Body of pancreas (tissue), 4 donors: Measurements from ENCODE around the gene DMRT1.

Experiments used
- POLR2A ChIP-seq, 3 donors: fragments of 450-650 bp; IDR thresholded peaks; one replicate each; pipeline ENCODE4 v1.6.1; 2016; ENCODE audit warnings: antibody characterized with exemption in 3 of 3, mild to moderate bottlenecking in 2 of 3
- TF ChIP-seq, protein P1 (sequence below), 7 experiments: fragments of 450-650 bp in 4 of 7; fragments of 200-600 bp in 3 of 7; sonication (generic) in 3 of 7; IDR thresholded peaks; one replicate each; pipeline ENCODE4 v1.5.1; 2016 to 2019; ENCODE audit warnings: antibody characterized with exemption in 7 of 7

DNA sequence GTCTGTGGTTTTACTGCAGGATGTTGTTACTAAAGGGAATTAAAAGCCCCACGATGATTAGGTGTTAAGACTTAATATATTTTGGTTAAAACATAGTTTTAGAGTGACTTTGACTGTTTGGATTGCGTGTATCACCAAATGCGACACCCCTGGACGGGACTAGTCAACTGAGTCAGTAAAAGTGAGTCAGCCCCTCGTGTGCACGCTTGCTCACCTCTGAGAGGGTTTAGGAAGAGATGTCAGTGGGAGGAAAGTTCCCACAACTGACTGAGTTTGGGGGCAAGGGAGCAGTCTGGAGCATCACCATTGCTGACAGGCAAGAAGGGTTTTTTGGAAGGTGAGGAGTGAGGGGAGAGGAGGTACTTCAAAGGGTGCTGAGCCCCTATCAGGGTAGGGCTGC, 120.5 kb downstream of the DMRT1 start:
- TF ChIP-seq, protein P1, sequence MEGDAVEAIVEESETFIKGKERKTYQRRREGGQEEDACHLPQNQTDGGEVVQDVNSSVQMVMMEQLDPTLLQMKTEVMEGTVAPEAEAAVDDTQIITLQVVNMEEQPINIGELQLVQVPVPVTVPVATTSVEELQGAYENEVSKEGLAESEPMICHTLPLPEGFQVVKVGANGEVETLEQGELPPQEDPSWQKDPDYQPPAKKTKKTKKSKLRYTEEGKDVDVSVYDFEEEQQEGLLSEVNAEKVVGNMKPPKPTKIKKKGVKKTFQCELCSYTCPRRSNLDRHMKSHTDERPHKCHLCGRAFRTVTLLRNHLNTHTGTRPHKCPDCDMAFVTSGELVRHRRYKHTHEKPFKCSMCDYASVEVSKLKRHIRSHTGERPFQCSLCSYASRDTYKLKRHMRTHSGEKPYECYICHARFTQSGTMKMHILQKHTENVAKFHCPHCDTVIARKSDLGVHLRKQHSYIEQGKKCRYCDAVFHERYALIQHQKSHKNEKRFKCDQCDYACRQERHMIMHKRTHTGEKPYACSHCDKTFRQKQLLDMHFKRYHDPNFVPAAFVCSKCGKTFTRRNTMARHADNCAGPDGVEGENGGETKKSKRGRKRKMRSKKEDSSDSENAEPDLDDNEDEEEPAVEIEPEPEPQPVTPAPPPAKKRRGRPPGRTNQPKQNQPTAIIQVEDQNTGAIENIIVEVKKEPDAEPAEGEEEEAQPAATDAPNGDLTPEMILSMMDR (IDR thresholded peaks at IDR 0.05), result no peak
- no peak for TF ChIP-seq POLR2A (IDR thresholded peaks at IDR 0.05)
